Activated CD8-positive, alpha-beta T cell treated with anti-CD3 and anti-CD28 coated beads for 36 hours (primary cell): ENCODE measurements around the gene IL20. TPM values are rescaled to one million over a fixed set of nuclear protein-coding genes. Genes with fewer than 3 reads are reported as not detected.

ENCODE experiments used
- ATAC-seq: fragments of 200-7000 bp; cut with Tn5 transposase; one replicate; pipeline ENCODE4 v1.10.0; 2021; ENCODE audit warnings: mild to moderate bottlenecking, moderate library complexity
- CTCF ChIA-PET: fragments of 350-600 bp; sonication (Branson Sonifier 250); formaldehyde crosslinking; loops from one replicate; lab custom pipeline; 2021; ENCODE audit warnings: antibody characterized with exemption; lab: Charles Lee
- POLR2A ChIA-PET: fragments of 350-600 bp; sonication (Branson Sonifier 250); formaldehyde crosslinking; loops from one replicate; lab custom pipeline; 2021; ENCODE audit warnings: antibody characterized with exemption; lab: Charles Lee
- DNase-seq: peaks from one replicate; pipeline ENCODE4 v3.0.0-alpha.2; 2020
- H3K27ac Mint-ChIP-seq: one replicate; pipeline ENCODE4 v1.8.0; 2021; ENCODE audit warnings: mild to moderate bottlenecking, mixed read lengths
- H3K27me3 Mint-ChIP-seq: one replicate; pipeline ENCODE4 v1.8.0; 2021; ENCODE audit warnings: mixed read lengths
- H3K36me3 Mint-ChIP-seq: one replicate; pipeline ENCODE4 v1.8.0; 2021; ENCODE audit warnings: low read depth, mixed read lengths
- H3K4me1 Mint-ChIP-seq: one replicate; pipeline ENCODE4 v1.8.0; 2021; ENCODE audit warnings: low read depth, mixed read lengths
- H3K4me3 Mint-ChIP-seq: one replicate; pipeline ENCODE4 v1.8.0; 2021; ENCODE audit warnings: mild to moderate bottlenecking, moderate library complexity, mixed read lengths
- H3K9me3 Mint-ChIP-seq: one replicate; pipeline ENCODE4 v1.8.0; 2021; ENCODE audit warnings: mixed read lengths
- CTCF ChIP-seq: fragments of 200-600 bp; IDR thresholded peaks from one replicate; pipeline ENCODE4 v1.8.0; 2022; ENCODE audit warnings: antibody characterized with exemption, mild to moderate bottlenecking
- intact Hi-C: fragments of 100-400 bp; cut with micrococcal nuclease; formaldehyde crosslinking; loops from one replicate; pipeline ENCODE4 v1.10.0; 2022
- total RNA-seq, 2 experiments: library from RNA; stranded (reverse); gene quantifications; one replicate each; pipeline ENCODE4 v1.2.3, GENCODE V29; 2021

The IL20 gene
- total RNA-seq, 2 experiments from 2014 or later = not detected

GRCh38 chr1:206892351-206892984 is 27.0 kb downstream of the IL20 start:
- intact Hi-C loops = no loop called here
- no peak for ATAC-seq

GRCh38 chr1:206893380-206893779 is 28.0 kb downstream of the IL20 start:
- no peak overlapping the region for H3K4me3 Mint-ChIP-seq
- no peaks in the 10 kb centered on the region for H3K27me3 Mint-ChIP-seq
- intact Hi-C loops = no loop called here
- DNase-seq (no peak), ATAC-seq (no peak)
- no peaks in the 10 kb centered on the region for H3K9me3 Mint-ChIP-seq
- no peak for TF ChIP-seq CTCF
- H3K27ac Mint-ChIP-seq = no peak overlapping the region
- ChIA-PET CTCF (interaction anchor here (1.2 to 2.9 kb wide), 5 partner anchors 10 to 169 kb away, joined by 3 to 14 read pairs (median 9); partner anchors contain the start of gene IL20), POLR2A (interaction anchor here (0.7 kb wide), 1 partner anchor 38 kb away, joined by 3 read pairs; no protein-coding TSS in a partner anchor)
- H3K36me3 Mint-ChIP-seq = no peaks in the 10 kb centered on the region
- peaks cover 76% of the 10 kb centered on the region for H3K4me1 Mint-ChIP-seq

More at GRCh38 chr1:206892351-206892984, 27.0 kb downstream of the IL20 start:
- Mint-ChIP-seq H3K4me3 (no peak overlapping the region), H3K27ac (no peak overlapping the region), H3K4me1 (peaks cover 70% of the 10 kb centered on the region), H3K27me3 (no peaks in the 10 kb centered on the region), H3K36me3 (no peaks in the 10 kb centered on the region), H3K9me3 (no peaks in the 10 kb centered on the region)
- TF ChIP-seq CTCF = no peak
- CTCF ChIA-PET = interaction anchor here (1.5 to 2.9 kb wide), 4 partner anchors 9 to 168 kb away, joined by 3 to 14 read pairs (median 7); partner anchors contain the start of gene IL20
- no peak for DNase-seq
- POLR2A ChIA-PET = no interaction called here

GRCh38 chr1:206895325-206895724 is 29.9 kb downstream of the IL20 start:
- no peak overlapping the region for H3K4me3 Mint-ChIP-seq
- H3K4me1 Mint-ChIP-seq = peaks cover 70% of the 10 kb centered on the region
- DNase-seq (no peak), ATAC-seq (no peak)
- CTCF ChIA-PET = interaction anchor here (1.0 to 4.2 kb wide), 8 partner anchors 10 to 168 kb away, joined by 3 to 31 read pairs (median 6); partner anchors contain the start of gene IL20
- H3K9me3 Mint-ChIP-seq = no peaks in the 10 kb centered on the region
- POLR2A ChIA-PET = interaction anchor here (1.7 to 3.3 kb wide), 2 partner anchors 11 kb away, joined by 4 to 21 read pairs; no protein-coding TSS in a partner anchor
- TF ChIP-seq CTCF = no peak
- no peaks in the 10 kb centered on the region for H3K36me3 Mint-ChIP-seq
- H3K27ac Mint-ChIP-seq = peak overlapping the region; percentile 3
- intact Hi-C loops = no loop called here
- H3K27me3 Mint-ChIP-seq = no peaks in the 10 kb centered on the region

GRCh38 chr1:206895837-206896242 is 30.4 kb downstream of the IL20 start:
- no peak overlapping the region for H3K27ac Mint-ChIP-seq

More at GRCh38 chr1:206895837-206896242, 30.4 kb downstream of the IL20 start:
- Mint-ChIP-seq H3K36me3 (no peaks in the 10 kb centered on the region), H3K9me3 (no peaks in the 10 kb centered on the region), H3K4me1 (peaks cover 66% of the 10 kb centered on the region), H3K27me3 (no peaks in the 10 kb centered on the region), H3K4me3 (no peak overlapping the region)
- ATAC-seq = no peak
- POLR2A ChIA-PET = interaction anchor here (1.7 to 3.3 kb wide), 3 partner anchors 10 to 13 kb away, joined by 4 to 21 read pairs (median 7); no protein-coding TSS in a partner anchor
- no peak for DNase-seq
- CTCF ChIA-PET = interaction anchor here (1.0 to 4.2 kb wide), 12 partner anchors 9 to 169 kb away, joined by 3 to 31 read pairs (median 6); partner anchors contain the start of gene IL20
- intact Hi-C loops = no loop called here
- TF ChIP-seq CTCF = no peak
